ENCODE data around the gene ZNF189.

Gene ZNF189

DNA sequence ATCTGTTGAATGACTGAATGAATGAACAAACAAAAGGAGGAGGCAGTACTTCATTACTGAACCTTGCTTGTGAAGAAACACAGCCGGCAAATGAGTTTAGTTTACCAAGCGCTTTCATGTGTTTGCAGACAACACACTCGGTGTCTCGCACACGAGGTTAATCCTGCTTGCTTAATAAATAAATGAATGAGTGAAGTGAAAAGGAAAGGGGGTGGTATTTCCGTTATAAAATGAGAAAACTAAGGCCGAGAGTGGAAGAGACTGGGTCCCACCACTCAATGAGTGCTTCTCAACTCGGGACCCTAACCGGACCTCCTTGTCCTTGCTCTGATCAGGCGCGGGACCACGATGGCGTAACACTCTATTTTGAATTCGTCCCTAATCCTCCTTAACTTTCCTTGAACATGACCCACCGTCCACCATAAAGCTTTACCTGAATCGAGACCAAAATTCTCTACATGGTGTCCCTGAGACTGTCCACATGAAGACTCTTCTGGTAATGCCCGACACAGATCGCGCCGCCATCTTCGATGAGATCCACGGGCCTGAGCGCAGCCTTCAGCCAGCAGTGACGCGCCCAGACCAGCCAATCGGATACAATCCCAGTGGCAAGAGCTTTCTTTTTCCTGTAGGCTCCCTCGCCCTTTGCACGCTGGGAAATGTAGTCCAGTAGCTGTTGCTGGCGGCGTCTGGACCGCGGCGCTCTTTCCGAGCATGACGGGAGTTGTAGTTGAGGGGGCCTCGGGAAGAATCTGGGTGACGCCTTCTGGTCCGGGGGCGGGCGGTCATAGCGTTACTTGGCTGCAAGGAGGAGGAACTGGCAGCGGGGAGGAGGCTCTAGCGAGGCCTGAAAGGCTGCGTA lies at the start of gene ZNF189, which contains the start of gene MRPL50:
ZNF189 (plus strand) TSS at position 784 of the 862 bp plus-strand sequence. CDS start 306 bp downstream, outside the sequence.
MRPL50 (minus strand) TSS at position 551 of the 862 bp plus-strand sequence; CDS start at position 525, 26 bp downstream.
- DNase-seq: peak; percentile 98

DNA sequence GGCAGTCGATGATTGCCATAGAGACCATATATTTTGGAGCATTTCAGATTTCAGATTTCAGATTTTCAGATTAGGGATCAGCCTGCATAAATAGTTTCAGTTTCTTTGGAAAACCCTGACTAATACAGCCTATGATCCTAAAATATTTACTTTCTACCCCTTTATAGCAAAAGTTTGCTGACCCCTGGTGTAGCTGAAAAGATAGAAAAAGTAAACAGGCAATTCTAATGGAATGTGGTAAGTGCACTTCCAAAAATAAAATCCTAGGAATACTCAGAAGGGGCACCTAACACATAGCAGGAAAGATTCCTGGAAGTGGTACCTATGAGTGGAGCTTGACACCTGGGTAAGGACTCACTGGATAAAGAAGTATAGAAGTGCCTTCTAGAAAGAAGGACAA lies 48.4 kb upstream of the ZNF189 start:
- DNase-seq: no peak

DNA sequence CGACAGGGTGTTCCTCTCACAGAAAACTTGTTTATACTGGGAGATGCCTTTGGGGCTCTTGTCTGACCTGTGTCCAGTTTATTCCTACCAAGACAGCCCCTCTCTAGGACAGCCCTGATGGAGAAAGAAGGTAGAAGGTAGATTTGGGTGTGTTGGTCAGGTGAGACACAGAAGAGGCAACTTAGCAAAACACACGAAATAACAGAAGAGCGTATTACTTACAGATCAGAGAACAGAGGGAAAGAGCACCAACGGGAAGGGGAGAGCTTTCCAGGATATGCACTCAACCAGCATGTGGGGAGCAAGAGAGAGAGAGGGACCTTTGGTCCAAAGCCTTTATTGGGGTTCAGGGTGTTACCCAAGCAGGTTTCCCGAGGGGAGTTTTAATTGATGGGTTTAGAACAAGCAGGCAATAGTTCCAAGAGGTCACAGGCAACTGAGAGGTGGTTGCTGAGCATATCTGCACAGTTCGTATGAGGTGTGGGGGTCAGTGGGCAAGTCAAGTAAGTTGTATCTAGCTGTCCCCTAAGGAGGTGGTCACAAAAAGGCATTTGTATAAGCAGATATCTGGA lies 45.7 kb upstream of the ZNF189 start:
- no peak for DNase-seq

DNA sequence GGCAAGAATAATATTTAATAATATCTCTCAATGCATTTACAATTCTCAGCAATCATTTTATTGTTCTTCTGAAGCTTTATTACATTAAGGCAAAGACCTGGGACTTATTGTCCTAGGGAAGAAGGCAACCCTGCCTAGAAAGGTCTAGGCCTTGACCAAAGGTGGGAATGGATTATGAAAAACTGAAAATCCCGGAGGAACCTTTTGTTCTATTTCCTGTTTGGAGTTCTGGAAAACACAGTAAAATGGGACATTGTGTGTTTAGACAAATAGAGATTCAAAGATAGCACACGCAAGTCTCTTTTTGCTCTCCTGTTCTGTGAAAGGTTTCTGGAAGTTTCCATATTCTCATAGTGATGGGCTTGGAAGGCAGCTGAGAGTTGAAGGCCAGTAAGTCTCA lies 45.0 kb upstream of the ZNF189 start:
- no peak for DNase-seq

DNA sequence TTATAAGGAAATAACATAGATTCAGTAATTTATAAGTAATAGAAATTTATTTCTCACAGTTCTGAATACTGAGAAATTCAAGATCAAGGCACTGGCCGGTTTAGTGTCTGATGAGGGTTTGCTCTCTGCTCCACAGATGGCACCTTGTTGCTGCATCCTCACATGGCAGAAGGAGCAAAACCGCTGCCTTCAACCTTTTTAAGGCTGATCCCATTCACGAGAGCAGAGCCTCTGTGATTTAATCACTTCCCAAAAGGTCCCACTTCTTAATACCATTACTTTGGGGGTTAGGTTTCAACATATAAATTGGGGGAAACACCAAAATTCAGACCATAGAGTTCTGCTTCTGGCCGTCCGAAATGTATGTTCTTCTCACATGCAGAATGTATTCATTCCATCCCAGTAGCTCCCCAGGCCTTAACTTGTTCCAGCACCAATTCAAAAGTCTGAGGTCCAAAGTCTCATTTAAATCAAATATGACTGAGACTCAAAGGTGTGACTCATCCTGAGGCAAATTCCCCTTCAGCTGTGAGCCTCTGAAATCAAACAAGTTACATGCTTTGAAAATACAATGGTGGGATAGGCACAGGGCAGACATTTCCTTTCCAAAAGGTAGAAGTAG lies 44.4 kb upstream of the ZNF189 start:
- DNase-seq: no peak

DNA sequence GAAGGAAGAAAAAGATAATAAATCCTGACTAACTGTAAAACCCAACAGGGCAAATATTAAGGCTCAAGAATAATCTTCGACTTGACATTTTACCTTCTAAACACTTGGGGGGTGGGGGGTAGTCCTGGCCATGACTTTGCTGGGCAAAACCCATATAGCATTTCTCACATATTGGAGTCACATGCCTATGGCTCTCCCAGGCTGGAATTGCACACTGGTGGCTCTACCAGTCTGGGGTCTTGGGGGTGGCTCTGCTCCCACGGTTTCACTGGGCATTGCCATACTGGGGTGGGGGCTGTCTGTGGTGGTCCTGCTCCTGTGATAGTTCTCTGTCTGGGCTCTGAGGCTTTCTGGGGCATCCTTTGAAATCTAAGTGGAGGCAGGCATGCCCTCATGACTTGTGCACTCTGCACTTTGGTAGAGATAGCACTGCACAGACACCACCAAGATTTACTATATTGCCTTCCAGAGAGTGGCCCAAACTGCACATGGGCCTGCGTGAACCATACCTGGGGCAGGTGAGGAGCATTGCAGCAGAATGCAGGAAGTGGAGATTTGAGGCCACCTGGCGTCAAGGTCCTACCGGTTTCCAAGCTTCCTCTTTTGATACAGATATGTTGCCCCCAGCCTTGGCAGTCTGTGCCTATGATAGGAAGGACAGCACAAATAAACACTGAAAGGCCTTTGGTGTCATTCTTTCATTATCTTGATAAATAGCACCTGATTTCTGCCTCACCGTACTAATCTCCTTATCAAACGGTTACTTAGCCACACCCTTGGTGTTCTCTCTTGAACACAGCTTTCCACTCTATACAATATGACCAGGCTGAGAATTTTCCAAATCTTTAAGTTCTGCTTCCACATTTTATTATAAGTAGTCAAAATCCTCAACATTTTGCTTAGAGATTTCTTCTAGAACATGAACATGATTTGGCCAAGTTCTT lies 43.6 kb upstream of the ZNF189 start:
- DNase-seq: no peak

DNA sequence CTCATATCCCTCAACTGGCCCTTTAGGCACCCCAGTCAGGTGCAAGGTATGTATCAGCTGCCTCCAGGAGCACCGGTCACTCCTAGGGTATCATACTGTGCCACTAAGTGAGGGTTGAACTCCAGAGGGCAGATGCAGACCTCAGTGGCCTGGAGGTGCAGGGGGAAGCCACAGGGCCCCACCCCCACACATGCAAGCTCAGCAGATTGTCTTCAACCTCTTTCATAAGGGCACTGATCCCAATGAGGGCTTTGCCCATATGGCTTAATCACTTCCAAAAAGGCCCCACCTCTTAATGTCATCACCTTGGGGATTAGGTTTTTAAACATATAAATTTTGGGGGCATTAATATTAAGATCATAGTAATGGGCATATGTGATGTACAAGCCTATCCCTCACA lies 42.0 kb upstream of the ZNF189 start:
- no peak for DNase-seq

DNA sequence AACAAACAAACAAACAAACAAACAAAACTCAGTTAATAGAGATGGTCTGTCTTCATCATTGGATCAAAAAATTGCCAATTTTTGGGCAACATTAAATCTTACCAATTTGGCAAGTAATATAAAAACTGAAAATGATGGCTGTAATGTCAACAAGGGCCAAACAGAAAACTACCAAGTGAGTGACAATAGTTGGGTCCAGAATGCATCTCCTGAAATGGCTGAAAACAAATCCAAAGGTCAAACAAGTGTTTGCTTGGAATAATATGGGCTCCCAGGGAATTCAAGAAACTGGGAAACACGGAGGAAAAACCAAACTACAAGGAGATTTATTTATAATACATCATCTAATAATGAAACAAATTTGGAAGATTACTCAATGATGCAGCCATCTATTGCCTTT lies 39.0 kb upstream of the ZNF189 start:
- no peak for DNase-seq

DNA sequence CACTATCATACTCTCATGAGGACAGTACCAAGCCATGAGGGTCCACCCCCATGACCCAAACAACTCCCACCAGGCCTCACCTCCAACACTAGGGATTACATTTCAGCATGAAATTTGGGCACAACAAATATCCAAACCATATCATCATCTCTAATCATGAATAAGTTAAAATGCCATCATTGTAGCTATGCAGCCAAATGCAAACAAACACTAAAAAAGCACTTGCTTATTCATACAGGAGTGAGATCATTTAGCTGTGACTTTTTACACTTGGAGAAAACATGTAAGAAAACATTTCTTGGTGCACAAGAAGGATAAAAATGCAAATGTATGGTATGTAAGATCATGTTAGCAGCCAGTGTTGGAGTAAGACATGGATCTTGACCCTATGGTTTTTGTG lies 38.0 kb upstream of the ZNF189 start:
- no peak for DNase-seq

DNA sequence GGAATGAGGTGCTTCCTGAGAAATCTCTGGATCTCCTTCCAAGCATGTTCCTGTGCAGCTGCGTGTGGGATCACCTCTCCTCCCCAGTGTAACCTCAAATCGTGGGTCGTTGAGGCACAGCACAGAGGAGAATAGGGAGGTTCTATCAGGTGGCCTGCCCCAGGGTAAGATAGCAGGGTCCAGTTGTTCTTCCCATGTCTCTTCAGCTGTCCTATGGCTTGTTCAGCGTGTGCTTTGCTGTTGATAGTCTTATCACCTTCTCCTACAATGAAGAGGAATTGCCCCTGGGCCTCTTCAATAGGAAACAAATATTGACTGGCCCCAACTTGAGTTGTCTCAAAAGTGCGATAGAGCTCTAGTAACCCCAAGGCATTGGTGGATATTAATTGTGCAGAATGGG lies 36.2 kb upstream of the ZNF189 start:
- DNase-seq: no peak

DNA sequence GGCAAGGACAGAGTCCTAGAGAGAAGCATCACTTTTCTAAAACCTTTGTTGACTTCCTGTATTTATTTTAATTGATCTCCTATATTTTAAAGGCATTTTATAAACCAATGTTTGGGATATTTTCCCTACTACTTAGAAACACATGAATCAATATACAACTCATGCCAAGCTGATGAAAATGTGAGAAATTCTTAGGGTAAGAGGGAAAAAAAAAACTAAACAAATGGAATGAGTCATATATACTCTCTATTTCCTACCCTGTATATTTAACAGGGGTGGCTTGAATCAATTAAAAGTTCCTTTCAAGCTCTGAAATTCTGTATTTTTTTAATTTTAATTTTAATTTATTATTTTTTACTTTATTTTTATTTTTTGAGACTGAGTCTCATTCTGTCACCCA lies 33.5 kb upstream of the ZNF189 start:
- no peak for DNase-seq

DNA sequence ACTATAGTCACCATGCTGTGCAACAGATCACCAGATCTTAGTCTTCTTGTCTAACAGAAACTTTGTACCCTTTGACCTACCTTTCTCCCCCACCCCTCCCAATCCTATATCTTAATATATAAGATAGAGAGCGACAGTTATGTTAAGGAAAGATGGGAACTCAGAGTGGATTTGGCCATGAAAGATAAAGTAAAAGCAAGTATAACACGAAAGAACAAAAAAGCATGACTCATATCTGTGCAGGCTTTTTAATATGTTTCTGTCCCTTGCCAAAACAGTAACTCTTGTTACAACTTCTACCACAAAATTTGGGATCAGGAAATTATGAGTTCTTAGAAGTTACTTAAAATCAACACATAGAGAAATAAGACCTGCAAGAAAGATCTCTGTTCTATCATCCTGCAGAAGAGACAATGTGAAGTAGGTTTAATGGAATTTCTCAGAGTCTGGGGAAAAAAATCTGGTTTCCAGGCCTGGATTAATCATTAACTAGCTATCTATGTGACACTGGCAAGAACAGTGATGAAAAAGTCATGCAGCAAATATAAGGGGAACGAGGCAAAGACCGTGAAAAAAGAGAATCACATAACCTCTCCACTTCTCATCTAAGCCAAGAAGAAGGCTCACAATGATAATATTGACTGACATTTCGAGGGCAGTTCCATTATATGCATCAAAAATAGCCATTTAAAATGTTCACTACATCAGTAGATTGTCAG lies 32.5 kb upstream of the ZNF189 start:
- DNase-seq: no peak

DNA sequence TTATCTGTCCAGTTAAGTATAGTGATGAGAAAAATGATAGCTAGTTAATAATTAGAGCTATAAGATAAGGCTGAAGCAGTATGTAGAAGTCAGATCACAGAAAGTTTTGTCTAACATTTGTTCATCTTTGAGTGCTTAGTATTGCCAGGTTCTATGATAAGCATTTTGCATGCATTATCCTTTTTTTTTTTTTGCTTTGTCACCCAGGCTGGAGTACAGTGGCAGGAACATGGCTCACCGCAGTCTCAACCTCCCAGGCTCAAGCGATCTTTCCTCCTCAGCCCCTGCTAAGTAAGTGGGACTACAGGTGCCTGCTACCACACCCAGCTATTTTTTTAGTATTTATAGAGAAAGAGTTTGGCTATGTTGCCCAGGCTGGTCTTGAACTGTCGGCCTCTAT lies 31.3 kb upstream of the ZNF189 start:
- no peak for DNase-seq

DNA sequence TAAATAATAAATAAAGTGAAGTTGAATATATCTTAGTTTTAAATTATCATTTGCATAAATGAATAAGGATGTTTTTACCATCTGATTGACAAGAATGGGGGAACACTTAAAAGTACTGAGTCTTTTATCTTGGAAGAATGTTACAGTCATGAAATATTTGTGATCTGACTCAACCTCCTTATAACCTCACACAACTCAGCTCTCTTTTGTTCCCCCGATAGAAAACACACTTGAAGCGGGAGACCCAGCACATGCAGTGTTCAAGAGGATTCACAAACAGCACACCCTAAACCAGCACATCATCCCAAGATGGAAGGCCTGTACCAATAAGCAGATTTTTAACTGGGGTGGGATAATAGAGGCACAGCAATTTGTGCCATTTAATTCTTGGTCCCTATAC lies 29.4 kb upstream of the ZNF189 start:
- DNase-seq: no peak

DNA sequence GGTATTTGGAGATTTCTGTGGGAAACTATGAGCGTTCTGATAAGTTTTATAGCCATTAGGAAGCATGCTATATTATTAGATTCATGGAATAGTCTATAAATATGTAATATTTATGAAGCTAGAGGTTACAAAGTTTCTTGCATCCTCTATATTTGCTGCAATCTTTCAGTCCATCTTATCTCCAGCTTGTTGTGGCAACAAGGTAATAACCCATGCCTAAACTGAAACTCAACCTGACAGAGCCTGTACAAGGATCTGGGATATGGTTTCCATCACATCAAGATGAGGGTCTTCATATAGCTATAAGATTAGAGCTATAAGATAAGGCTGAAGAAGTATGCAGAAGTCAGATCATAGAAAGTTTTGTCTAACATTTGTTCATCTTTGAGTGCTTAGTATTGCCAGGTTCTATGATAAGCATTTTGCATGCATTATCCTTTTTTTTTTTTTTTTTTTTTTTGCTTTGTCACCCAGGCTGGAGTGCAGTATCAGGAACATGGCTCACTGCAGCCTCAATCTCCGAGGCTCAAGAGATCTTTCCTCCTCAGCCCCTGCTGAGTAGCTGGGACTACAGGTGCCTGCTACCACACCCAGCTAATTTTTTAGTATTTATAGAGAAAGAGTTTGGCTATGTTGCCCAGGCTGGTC lies 28.6 kb upstream of the ZNF189 start:
- no peak for DNase-seq

DNA sequence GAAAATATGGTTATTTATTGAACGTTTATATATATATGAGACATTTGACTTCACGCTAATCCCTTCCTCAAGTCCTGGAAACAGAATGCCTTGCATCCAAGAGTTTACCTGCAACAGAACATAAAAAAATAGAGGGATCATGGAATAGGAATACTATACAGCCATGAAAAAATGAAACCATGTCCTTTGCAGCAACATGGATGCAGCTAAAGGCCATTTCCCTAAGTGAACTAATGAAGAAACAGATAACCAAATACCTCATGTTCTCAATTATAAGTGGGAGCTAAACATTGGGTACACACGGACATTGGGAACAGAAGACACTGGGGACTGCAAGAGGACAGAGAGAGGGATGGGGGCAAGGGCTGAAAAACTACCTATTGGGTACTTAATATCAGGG lies 26.8 kb upstream of the ZNF189 start:
- DNase-seq: no peak

DNA sequence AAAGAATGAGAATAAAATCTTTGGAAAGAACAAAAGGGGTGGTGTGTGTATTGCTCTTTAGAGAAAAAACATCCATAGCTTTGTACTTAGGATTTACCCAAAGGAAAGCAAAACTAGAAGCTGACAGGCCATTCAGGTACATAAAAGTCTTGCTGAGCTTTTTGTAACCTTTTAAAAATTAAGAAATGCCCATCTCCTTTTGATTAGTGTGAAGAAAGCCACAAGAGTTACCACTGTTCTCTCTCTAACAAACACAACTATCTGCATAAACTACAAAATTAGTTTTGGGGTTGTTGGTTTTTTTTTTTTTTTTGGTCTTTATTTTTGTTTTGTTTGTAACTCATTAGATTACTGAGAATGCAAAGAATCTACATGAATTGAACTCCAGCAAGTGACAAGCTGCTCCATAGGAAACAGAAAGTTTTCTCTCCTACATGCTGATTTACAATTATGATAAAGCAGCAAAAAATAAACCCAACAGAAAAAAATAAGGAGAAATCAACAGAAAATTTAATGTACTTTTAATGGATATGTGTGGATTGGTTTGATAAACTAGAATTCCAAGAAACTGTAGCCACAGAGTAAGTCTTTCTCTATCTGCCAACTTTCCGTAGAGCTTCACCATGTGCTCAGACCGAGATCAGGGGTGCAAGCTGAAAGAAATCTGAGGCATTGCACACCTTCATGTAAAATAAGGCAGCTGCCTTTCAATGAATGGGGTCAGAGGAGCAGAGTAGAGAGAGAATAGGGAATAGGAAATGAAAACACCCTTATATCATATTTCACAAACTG lies 26.1 kb upstream of the ZNF189 start:
- DNase-seq: no peak

DNA sequence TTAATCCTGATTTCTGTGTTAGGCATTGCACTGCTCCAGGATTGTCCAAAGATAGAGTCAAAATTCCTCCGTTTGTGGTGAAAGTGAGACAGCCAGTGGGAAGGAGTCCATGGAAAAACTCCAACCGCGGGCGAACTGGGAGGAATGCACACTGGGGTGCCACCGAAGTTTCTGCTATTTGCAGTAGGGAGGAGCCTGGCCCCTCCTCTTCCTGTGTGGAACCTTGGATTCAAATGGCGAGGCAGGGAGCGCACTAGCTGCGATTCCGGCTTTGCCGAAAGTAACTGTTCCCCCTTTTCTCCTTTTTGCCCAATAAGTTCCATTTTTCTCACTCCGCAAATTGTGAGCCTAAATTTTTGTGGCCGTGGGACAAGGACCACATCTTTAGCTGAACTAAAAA lies 23.1 kb upstream of the ZNF189 start:
- no peak for DNase-seq

DNA sequence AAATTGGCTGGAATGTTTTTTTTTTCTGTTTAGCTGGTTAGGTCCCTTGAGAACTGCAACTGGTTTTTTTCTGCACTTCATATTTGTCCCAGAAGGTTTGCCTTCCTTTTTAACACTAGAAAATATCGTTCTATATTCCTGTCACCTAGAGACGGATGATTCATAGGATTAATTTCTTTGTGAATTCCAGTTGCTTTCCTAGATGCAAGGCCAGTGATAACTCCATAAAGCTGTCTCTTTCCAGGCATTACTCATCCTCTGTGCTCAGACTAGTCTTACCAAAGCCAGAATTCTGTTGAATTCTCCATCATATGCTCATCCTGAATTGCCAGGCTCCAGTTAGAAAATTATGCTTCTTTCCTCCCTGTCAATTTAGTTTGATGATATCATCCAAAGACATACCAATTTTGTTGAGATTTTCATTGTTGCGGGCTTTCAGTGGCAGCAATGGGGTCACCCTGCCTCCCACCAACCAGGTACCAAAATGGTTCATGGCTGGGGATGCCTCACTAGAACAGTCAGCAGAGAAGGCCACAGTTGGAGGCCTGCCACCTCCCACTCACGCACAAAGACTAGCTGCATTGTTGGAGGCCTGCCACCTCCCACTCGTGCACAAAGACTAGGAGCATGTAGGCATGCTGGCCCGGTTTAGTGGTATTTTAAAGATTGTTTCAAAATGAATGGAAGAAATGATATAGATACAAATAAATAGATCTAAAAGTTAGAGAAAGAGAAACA lies 22.4 kb upstream of the ZNF189 start:
- no peak for DNase-seq

DNA sequence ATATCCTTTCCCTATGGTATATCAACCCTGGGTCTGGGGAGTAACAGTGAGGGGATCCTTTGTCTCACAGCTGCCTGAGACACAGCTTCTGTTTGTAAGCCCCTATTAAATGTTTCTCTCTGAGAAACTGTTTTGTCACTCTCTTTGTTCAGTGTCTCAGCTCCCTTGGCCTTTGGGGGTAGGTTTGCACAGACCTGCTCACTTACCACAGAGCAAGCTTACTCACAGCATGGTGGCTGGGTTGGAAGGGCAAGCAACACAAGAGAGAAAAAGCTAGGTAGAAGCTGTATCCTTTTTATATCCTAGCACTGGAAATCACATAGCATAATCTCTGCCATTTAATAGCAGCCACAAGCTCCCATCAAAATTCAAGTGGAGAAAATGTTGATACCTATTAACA lies 18.4 kb upstream of the ZNF189 start:
- DNase-seq: no peak

All from CD4-positive, alpha-beta T cell treated with Interleukin-4 for 4 hours (primary cell).